Keratinocyte (primary cell): ENCODE results near the gene PPP2R3C. TPM values are rescaled to one million over a fixed set of nuclear protein-coding genes. Genes with fewer than 3 reads are reported as not detected.
"Not testable (repeated sequence)": the region's sequence is repeated elsewhere in the genome, so short reads cannot be mapped to it uniquely, and the experiment has no call there.

Source experiments
- DNase-seq: peaks from one replicate; pipeline ENCODE4 v3.0.0-alpha.2; 2011; ENCODE audit warnings: low read depth, missing footprints, low spot score
- FAIRE-seq: peaks from 2 replicates; lab custom pipeline; 2011; peaks lifted over from hg19 to GRCh38; lab: Jason Lieb, UNC
- H2AFZ ChIP-seq: 2 replicates; pipeline ENCODE4 v1.6.0; 2012; ENCODE audit warnings: low read length, control low read depth, inconsistent platforms; ENCODE audit not compliant: control insufficient read depth
- H3K27ac ChIP-seq: 2 replicates; pipeline ENCODE4 v1.5.1; 2011; ENCODE audit warnings: low read length; ENCODE audit not compliant: control insufficient read depth, insufficient read depth
- H3K27me3 ChIP-seq: 3 replicates; pipeline ENCODE4 v1.6.0; 2011; ENCODE audit warnings: low read length; ENCODE audit not compliant: control insufficient read depth, insufficient read depth; ENCODE audit errors: extremely low read depth
- H3K36me3 ChIP-seq, 2 experiments: 2 replicates in 1 of 2; 3 replicates in 1 of 2; pipeline ENCODE4 v1.5.1; 2011; ENCODE audit warnings: low read length in 2 of 2, mild to moderate bottlenecking in 1 of 2; ENCODE audit not compliant: control insufficient read depth in 2 of 2, insufficient read depth in 2 of 2; ENCODE audit errors: extremely low read depth in 1 of 2
- H3K4me1 ChIP-seq: 3 replicates; pipeline ENCODE4 v1.5.1; 2011; ENCODE audit warnings: low read length; ENCODE audit not compliant: control insufficient read depth, insufficient read depth; ENCODE audit errors: extremely low read depth
- H3K4me2 ChIP-seq: 3 replicates; pipeline ENCODE4 v1.6.0; 2011; ENCODE audit warnings: low read depth, low read length; ENCODE audit not compliant: control insufficient read depth, insufficient read depth; ENCODE audit errors: extremely low read depth
- H3K4me3 ChIP-seq, 3 experiments: fragments of 200-600 bp in 1 of 3; sonication (generic) in 1 of 3; 2 replicates in 2 of 3; 3 replicates in 1 of 3; pipeline ENCODE4 v1.5.1; 2011 to 2016; ENCODE audit warnings: low read length in 3 of 3, mild to moderate bottlenecking in 3 of 3, control low read depth in 2 of 3, inconsistent platforms in 1 of 3, low read depth in 1 of 3, mixed read lengths in 1 of 3, mixed run types in 1 of 3, moderate library complexity in 1 of 3; ENCODE audit not compliant: control insufficient read depth in 2 of 3, insufficient read depth in 2 of 3; ENCODE audit errors: extremely low read depth in 1 of 3
- H3K79me2 ChIP-seq: 2 replicates; pipeline ENCODE4 v1.6.0; 2012; ENCODE audit warnings: low read length; ENCODE audit not compliant: control insufficient read depth, insufficient read depth
- H3K9ac ChIP-seq: 3 replicates; pipeline ENCODE4 v1.6.0; 2011; ENCODE audit warnings: low read length; ENCODE audit not compliant: control insufficient read depth, insufficient read depth; ENCODE audit errors: extremely low read depth
- H3K9me1 ChIP-seq: 3 replicates; pipeline ENCODE4 v1.6.0; 2011; ENCODE audit warnings: low read length; ENCODE audit not compliant: control insufficient read depth, insufficient read depth; ENCODE audit errors: extremely low read depth
- H3K9me3 ChIP-seq: 2 replicates; pipeline ENCODE4 v1.5.1; 2012; ENCODE audit warnings: low read depth, low read length; ENCODE audit not compliant: control insufficient read depth
- H4K20me1 ChIP-seq: 3 replicates; pipeline ENCODE4 v1.6.0; 2011; ENCODE audit warnings: low read length; ENCODE audit not compliant: control insufficient read depth, insufficient read depth; ENCODE audit errors: extremely low read depth
- EZH2 ChIP-seq: IDR thresholded peaks from one replicate; pipeline ENCODE4 v1.6.1; 2012; ENCODE audit warnings: inconsistent platforms, mild to moderate bottlenecking, low read length, moderate library complexity
- dilution Hi-C: fragments of 300-500 bp; cut with MboI; formaldehyde crosslinking; loops from one replicate; pipeline ENCODE4 v1.7.0; 2020; ENCODE audit warnings: low sequenced_read_pairs; ENCODE audit not compliant: extremely low pct_ligation_motif_present
- polyA plus RNA-seq, 5 experiments: library from polyadenylated mRNA; depleted of rRNA in 3 of 5; stranded (reverse) in 3 of 5; stranded (forward) in 1 of 5; unstranded in 1 of 5; fragments of >200 nt; gene quantifications; 1 replicate in 1 of 5; 2 replicates in 3 of 5; 3 replicates in 1 of 5; pipeline versions ENCODE4 v1.2.1 to v1.2.3, GENCODE V29; 2011 to 2012; ENCODE audit warnings: missing spikeins in 2 of 5, low read depth in 1 of 5, low replicate concordance in 1 of 5
- TF ChIP-seq, protein P1 (sequence below), 3 experiments: IDR thresholded peaks in 1 of 3; conservative IDR thresholded peaks in 1 of 3; optimal IDR thresholded peaks in 1 of 3; 2 replicates in 2 of 3; 3 replicates in 1 of 3; pipeline versions ENCODE3 to v1.5.1; 2011; ENCODE audit warnings: low read length in 3 of 3, mild to moderate bottlenecking in 3 of 3, moderate library complexity in 2 of 3, control low read depth in 1 of 3, inconsistent platforms in 1 of 3; ENCODE audit not compliant: insufficient read depth in 2 of 3; ENCODE audit errors: extremely low read depth in 1 of 3

Gene PPP2R3C
- polyA plus RNA-seq, 1 donor (not counting 4 experiments of a cell fraction or from before 2014, with no cell fraction given), result 9.8 TPM

DNA sequence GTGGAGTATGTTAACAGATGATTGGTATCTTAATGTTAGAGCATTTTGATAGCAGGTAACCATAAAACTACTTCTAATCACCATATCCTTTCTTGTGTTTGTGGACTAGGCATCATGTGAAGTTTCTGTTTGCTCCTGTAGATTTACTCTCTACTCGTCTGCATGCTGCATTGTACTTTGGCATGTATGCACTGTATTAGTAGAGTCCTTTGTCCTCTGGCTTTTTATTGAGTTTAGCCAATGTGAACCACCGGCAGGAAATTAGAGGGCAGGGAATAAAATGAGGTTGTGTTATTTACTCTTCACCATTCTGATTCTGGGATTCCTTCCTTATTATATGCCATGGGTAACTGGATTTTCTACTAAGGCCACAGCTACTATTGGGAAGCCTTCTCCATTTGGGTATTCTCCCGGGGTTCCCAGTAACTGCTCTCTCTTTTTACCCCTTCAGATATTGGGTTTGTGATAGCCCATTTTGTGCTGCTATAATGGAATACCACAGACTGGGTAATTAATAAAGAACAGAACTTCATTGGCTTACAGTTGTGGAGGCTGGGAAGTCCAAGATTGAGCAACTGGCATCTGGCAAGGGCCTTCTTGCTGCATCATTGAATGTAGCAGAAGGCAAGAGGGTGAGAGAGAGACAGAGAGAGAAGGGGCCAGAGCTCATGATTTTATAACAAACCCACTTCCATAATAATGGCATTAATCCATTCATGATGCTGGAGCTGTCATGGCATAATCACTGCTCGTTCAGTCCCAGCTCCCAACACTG lies 53.4 kb downstream of the PPP2R3C start:
- Histone ChIP-seq H3K9ac (no peak overlapping the region), H3K9me3 (no peaks in the 10 kb centered on the region), H3K4me3 (no peak overlapping the region), H3K4me2 (no peak overlapping the region), H3K36me3 (peaks cover 3 to 10% of the 10 kb centered on the region in 2 experiments), H3K4me1 (no peaks in the 10 kb centered on the region), H3K9me1 (no peaks in the 10 kb centered on the region), H3K27ac (no peak overlapping the region), H4K20me1 (no peaks in the 10 kb centered on the region), H2AFZ (no peak overlapping the region), H3K79me2 (no peaks in the 10 kb centered on the region), H3K27me3 (no peaks in the 10 kb centered on the region)
- FAIRE-seq (no peak), DNase-seq (no peak)
- dilution Hi-C loops, result no loop called here
- TF ChIP-seq EZH2, result no peak
- TF ChIP-seq, protein P1, sequence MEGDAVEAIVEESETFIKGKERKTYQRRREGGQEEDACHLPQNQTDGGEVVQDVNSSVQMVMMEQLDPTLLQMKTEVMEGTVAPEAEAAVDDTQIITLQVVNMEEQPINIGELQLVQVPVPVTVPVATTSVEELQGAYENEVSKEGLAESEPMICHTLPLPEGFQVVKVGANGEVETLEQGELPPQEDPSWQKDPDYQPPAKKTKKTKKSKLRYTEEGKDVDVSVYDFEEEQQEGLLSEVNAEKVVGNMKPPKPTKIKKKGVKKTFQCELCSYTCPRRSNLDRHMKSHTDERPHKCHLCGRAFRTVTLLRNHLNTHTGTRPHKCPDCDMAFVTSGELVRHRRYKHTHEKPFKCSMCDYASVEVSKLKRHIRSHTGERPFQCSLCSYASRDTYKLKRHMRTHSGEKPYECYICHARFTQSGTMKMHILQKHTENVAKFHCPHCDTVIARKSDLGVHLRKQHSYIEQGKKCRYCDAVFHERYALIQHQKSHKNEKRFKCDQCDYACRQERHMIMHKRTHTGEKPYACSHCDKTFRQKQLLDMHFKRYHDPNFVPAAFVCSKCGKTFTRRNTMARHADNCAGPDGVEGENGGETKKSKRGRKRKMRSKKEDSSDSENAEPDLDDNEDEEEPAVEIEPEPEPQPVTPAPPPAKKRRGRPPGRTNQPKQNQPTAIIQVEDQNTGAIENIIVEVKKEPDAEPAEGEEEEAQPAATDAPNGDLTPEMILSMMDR (optimal IDR thresholded peaks at IDR 0.05 in 1 of 3, IDR thresholded peaks at IDR 0.05 in 1 of 3, conservative IDR thresholded peaks at IDR 0.05 in 1 of 3; ENCODE audit: extremely low read depth in 1 of 3, insufficient read depth in 2 of 3, low read length in 3 of 3), result no peak

DNA sequence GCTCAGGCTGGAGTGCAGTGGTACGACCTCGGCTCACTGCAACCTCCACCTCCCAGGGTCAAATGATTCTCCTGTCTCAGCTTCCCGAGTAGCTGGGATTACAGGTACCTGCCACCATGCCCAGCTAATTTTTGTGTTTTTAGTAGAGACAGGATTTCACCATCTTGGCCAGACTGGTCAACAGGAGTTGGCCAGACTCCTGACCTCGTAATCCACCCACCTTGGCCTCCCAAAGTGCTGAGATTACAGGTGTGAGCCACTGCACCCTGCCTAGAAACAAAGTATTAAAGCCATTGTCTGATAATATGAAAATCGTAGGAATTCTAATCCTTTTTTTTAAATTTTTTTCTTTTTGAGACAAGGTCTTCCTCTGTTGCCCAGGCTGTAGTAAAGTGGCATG lies 56.1 kb downstream of the PPP2R3C start:
- H3K36me3 ChIP-seq, FAIRE-seq: not testable (repeated sequence)

DNA sequence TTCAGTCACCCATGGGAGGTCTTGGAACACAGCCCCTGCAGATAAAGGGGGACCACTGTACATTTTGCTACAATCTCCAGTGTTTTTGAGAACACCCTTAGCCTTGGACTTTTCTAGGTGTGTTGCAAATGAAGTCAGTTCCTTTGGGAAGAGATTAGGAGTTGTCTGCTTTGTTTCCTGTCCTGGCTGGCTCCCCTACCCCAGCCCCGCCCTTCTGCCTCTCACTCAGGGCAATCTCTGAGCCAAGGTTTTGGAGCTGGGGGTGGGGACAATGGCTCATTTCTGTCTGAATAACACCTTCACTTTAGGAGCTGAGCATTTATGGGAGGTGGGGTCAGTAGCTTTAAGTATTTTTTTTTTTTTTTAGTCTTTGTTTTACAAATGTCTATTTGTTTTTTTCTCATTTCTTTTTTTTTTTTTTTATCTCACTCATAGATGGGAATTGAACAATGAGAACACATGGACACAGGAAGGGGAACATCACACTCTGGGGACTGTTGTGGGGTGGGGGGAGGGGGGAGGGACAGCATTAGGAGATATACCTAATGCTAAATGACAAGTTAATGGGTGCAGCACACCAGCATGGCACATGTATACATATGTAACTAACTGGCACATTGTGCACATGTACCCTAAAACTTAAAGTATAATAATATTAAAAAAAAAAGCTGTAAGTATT lies 60.5 kb downstream of the PPP2R3C start:
- Histone ChIP-seq H3K4me2 (peak overlapping the region; percentile 79), H3K4me3 (peak overlapping the region in 2 of 3 experiments; percentile 14 to 51), H3K9ac (peak overlapping the region; percentile 50), H2AFZ (peak overlapping the region; percentile 63), H3K27ac (peak overlapping the region; percentile 70)
- H3K9me1 ChIP-seq, H3K27me3 ChIP-seq, H4K20me1 ChIP-seq, H3K79me2 ChIP-seq, H3K36me3 ChIP-seq, DNase-seq, H3K4me1 ChIP-seq, H3K9me3 ChIP-seq, dilution Hi-C loops: not testable (repeated sequence)
- FAIRE-seq, result peak; percentile 46

More for the DNA sequence above, 56.1 kb downstream of the PPP2R3C start:
- H3K27ac ChIP-seq, H3K4me3 ChIP-seq, H3K27me3 ChIP-seq, H3K4me2 ChIP-seq, H3K9me3 ChIP-seq, DNase-seq, H3K79me2 ChIP-seq, H3K4me1 ChIP-seq, H3K9me1 ChIP-seq, dilution Hi-C loops, H2AFZ ChIP-seq, H4K20me1 ChIP-seq, H3K9ac ChIP-seq: not testable (repeated sequence)
